Measurements from ENCODE around the gene TMEM239.
"Not testable (repeated sequence)": the region's sequence is repeated elsewhere in the genome, so short reads cannot be mapped to it uniquely, and the experiment has no call there.

TMEM239 gene

DNA sequence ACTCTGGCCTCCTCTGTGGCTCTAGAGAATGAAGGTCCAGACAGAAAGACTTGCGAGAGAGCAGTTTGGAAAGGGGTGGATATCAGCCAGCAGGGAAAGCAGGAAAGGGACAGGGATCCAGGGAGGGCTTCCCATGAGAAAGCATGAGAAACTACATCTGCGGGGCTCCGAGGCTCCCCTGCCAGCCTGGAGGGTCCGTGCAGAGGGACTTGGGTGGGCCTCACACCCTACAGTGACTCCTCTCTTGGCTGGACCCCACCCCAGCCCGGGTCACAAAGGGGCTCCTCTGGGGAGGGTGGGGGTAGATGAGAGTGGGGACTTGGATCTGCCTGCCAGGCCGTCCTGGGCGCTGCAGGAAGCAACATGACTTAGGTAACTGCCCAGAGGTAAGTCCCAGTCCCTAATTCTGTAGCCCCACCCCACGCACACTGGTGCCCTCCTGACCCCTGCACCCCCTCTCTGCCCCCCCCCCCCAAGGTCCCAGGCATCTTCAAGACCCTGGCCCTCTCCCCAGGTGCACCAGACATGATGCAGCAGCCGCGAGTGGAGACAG is at the start of gene TMEM239:
Gene TMEM239 (plus strand): TSS at position 335 of the 553 bp plus-strand sequence. CDS start 191 bp downstream, at position 526.
- DNase-seq (ENCODE audit: low read depth) = no peak

DNA sequence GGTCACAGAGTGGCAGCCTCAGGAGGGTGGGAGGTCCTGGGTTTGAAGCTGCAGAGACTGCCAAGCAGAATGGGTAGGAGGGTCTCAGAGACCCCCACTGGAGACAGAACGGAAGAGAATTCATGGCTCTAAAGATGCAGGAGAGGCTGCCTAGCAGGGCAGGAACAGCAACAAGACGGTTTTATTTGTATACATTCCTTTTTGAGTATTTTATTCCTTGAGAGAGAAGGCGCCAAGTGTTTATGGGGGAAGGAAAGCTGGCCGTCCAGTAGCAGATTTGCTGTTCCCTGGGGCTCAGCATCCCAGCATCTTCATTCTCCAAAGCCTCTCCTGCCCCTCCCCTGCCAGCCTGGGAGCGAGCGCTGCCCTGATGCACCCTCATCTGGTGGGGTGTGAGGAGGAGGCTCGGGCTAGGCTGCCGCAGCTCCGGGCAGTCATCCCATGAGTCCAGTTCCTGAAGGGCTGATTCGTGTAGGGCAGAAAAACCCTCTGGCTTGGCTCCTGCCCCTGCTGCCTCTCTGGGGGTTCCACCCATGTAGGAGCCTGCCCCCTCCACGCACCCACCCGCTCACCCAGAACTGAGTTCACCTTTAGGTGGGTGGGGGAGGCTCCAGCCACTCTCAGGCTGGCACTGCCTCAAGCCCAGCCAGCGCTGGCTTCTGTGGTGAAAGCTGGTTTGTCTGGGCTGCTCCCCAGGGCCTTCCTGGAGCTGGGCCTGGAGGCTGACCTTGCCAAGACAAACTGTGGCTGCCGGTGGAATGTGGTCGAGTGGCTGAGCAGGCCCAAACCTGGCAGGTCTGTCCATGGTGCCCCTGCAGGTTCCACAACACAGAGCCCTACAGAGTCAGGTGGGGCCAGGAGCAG is 48.2 kb upstream of the TMEM239 start:
- DNase-seq (ENCODE audit: low read depth) = no peak

DNA sequence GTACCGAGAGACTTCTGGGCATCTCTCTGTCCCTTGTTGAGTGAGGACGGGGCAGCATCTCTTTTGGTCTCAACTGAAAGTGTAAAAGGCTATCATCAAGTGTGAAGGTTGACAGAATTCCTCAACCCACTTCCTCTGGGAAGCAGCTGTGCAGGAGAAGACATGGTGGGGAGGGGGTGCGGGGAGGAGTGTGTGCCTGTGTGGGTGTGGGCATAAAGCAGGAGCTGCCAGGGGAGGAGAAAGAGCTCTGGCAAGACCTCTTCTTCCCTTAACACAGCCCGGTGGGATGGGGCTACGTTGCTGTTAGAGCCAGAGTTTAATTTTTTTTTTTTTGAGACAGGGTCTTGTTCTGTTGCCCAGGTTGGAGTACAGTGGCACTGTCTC is 47.5 kb upstream of the TMEM239 start:
- DNase-seq (ENCODE audit: low read depth) = no peak

DNA sequence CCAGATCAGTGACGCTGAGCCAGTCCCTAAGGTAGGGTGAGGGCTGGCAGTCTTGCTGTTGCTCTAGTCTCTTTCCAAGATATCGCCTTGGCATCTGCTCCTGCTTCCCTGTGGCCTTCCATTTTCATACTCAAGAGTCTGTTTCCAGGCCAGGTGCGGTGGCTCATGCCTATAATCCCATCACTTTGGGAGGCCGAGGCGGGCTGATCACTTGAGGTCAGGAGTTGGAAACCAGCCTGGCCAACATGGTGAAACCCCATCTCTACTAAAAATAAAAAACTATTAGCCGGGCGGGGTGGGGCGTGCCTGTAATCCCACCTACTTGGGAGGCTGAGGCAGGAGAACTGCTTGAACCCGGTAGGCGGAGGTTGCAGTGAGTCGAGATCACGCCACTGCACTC is 46.1 kb upstream of the TMEM239 start:
- not testable (repeated sequence) for DNase-seq (ENCODE audit: low read depth)

DNA sequence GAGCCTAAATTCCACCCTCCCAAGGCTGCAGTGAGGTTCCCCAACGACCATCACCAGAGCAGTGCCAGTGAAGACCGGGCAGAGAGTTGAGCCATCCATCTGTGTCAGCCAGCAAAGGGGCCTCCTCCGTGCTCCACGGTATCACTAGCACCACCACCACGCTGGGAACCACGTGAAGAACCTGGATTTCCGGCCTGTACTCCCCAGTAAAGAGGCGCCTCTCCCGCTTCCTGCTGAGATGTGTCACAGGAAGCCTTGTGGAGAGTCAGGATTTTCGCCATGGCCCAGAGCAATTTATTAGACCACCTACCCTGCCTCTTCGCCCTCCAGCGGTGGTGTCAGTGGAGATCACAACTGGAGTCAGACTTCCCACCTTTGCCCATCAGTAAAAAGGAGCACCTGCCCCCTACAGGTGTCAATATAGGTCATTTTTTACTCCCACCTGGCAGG is 44.5 kb upstream of the TMEM239 start:
- DNase-seq (ENCODE audit: low read depth) = no peak

DNA sequence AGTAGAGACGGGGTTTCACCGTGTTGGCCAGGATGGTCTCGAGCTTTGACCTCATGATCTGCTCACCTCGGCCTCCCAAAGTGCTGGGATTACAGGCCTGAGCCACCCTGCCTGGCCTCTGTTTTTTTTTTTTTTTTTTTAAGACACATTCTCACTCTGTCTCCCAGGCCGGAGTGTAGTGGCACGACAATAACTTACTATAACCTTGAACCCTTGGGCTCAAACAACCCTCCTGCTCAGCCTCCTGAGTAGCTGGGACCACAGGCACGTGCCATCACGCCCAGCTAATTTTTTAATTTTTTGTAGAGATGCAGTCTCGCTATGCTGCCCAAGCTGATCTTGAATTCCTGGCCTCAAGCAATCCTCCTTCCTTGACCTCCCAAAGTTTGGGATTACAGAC is 42.4 kb upstream of the TMEM239 start:
- DNase-seq (ENCODE audit: low read depth) = no peak

DNA sequence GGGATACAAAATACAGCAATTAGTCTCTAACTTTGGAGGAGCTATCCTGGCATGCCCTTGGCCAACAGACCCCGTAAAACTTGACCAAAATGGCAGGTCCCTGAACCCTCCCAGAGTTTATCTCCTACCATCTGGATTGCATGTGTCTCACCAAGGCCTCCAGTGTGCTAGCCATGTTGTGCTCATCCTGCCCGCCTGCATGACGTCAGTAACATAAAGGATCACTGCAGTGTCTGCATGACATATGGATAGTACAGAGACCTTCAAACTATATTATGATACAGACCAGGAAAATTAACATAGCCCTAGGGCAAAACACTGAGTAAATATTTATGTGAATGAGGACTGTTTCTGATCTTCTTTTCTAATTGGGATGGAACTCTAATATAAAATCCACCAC is 41.0 kb upstream of the TMEM239 start:
- DNase-seq (ENCODE audit: low read depth) = no peak

DNA sequence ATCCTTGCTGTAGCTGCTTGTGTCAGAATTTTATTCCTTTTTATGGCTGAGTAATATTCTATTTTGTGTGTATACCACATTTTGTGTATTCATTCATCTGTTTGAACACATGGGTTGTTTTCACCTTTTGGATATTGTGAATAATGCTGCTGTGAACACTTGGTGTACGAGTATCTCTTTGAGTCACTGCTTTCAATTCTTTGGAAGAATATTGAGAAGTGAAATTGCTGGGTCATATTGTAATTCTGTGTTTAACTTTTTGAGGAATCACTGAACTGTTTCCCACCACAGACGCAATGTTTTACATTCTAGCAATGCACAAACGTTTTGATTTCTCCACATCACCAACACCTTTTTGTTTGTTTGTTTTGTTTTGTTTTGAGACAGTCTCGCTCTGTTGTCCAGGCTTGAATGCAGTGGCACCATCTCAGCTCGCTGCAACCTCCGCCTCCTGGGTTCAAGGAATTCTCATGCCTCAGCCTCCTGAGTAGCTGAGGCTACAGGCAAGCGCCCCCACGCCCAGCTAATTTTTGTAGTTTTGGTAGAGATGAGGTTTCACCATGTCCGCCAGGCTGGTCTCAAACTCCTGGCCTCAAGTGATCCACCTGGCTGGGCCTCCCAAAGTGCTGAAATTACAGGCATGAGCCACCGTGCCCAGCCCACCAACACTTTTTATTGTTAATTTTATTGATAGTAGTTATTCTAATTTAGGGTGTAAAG is 37.4 kb upstream of the TMEM239 start:
- DNase-seq (ENCODE audit: low read depth) = no peak

DNA sequence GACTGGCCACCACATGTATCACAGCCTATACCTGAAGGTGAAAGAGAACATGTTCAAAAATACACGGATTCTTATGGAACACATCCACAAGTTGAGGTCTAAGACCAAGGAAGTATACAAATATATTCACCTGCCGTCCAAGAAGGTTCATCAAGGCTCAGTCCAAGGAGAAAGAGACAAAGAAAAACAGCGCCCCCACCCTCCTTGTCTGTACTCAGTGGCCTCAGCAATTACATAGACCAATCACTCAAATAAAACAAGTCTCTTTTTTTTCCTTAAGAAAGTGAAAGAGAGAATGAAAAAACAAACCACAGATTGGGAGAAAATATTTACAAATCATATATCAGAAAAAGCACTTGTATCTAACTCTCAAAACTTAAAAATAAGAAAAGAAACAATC is 35.2 kb upstream of the TMEM239 start:
- no peak for DNase-seq (ENCODE audit: low read depth)

DNA sequence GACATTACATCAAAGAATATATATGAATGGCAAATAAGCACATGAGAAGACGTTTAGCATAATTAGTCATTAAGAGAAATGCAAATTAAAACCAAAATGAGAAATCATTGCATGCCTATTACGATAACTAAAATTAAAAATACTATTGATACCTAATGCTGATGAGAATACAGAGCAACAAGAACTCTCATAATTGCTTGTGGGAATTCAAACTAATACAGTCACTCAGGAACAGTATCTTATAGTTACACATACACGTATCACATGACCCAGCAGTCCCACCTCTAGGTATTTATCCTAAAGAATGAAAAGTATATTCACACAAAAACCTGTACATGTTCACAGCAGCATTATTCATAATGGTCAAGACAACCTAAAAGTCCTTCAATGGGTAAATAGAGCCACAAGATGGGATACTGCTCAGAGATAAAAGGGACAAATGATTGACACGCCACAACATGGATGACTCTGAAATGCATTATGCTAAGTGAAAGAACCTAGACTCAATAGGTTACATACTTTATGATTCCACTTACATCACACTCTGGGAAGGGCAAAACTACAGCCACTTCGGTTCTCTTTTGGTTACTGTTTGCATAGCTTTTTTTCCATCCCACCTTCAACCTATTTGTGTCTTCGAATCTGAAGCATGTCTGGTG is 32.1 kb upstream of the TMEM239 start:
- no peak for DNase-seq (ENCODE audit: low read depth)

DNA sequence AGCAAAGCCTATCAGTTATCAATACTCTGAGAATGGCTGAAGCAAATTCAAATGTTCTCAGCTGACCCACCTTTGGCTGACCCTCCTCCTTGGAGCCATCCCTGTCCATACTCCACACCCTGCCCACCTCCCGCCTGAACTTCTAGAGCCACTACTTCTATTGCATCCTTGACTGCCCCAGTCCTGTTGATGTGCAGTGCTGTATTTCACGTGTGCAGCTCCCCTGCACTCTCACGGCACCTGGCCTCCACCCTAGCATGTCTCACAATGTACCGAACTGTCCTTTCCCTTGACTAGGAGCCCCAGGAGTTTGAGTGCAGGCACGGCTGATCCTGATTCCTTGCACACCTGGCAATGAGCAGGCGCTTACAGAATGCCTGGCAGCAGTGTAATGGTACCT is 22.7 kb upstream of the TMEM239 start:
- no peak for DNase-seq (ENCODE audit: low read depth)

DNA sequence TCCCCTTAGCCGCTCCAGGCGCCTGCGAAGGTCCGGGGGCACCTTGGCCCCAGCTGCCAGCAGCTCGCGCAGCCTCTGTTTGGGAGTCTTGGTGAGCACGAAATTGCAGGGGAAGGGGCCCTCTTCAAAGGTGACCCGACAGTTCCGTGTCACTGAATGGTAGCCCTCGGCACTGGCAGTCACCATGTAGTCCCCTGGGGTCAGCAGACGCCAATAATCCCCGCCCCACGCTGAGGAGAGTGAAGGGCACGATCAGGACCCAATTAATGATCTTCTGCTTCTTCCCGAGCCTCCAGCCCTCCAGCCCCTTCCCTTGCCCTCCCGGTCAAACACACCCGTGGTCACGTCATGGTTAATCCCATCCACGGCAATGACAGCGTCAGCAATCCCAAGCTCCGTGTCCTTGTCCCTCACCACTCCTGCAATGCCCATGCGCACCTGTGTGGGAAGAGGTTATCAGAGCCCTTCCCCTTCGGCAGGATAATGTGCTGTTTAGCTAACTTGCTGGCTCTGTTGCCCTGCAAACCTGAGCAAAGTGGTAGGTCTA is 21.9 kb upstream of the TMEM239 start:
- DNase-seq (ENCODE audit: low read depth) = no peak

DNA sequence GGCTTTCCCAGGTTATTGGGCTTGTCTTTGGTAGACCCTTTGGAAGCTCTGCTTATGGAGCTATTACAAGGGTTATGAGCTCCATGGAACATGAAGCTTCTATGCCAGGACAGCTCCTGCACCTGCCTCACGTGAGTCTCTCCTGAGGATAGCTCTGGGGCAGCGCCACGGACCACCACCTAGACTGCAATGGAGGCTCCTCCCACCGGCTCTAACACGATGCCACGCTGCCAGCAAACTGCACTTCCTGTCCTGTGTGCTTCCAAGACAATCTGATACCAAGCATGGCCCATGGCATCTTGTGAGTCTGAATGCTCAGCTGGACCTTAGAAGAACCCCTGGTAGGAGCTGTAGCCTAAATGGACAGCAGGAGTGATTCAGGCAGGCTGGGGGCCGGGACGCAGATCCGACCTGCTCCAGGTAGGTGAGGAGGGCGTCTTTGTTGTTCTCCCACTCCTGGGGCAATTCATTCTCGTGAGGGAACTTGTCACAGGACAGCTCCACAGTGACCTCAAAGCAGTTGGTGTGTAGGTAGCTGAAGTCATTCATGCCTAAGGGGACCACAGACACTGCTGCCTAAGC is 21.2 kb upstream of the TMEM239 start:
- DNase-seq (ENCODE audit: low read depth) = no peak

DNA sequence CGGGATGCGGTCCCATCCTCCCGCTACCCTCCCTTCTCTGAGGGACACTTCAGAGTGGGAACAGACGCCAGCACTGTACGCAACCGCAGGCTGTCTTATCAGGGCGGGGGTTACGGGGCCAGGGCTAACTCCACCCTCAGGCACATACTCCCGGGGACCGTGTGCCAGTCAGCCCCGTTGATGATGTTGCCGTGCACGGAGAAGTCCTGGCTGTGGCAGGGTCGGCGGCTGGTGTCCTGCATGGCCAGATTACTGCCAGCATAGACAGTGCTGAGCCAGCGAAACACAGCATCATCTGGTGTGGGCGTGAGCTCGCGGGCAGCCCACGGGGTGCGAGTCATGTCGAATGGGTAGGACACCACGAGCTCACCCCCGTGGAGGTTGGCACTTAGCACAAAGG is 20.7 kb upstream of the TMEM239 start:
- no peak for DNase-seq (ENCODE audit: low read depth)

DNA sequence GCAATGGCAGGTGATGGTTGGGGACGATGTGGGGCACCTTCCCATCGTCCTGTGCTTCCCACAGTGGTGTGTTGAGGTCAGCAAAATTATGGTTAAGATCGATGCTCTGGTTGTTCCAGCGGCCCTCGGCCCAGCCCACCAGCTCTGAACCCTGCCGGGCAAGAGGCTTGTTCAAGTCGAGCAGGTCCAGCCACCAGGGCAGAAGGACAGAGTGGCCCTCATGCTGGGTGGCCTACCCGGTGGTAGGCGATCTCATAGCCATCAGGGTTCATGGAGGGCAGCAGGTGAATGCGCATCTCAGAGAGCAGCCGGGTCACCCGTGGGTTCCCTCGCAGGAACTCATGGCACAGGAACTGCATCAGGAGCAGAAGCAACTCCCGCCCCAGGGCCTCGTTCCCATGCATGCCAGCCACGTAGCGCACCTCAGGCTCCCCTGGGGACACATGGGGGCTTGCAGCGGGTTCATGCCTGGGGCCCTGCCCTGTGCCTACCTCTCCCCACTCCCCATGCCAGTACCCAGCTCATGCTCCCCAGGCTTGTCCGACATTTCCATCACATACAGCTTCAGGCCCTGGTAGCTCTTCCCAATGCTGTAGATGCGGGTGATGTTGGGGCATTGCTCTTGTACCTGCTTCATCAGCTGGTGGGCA is 20.0 kb upstream of the TMEM239 start:
- DNase-seq (ENCODE audit: low read depth) = no peak

DNA sequence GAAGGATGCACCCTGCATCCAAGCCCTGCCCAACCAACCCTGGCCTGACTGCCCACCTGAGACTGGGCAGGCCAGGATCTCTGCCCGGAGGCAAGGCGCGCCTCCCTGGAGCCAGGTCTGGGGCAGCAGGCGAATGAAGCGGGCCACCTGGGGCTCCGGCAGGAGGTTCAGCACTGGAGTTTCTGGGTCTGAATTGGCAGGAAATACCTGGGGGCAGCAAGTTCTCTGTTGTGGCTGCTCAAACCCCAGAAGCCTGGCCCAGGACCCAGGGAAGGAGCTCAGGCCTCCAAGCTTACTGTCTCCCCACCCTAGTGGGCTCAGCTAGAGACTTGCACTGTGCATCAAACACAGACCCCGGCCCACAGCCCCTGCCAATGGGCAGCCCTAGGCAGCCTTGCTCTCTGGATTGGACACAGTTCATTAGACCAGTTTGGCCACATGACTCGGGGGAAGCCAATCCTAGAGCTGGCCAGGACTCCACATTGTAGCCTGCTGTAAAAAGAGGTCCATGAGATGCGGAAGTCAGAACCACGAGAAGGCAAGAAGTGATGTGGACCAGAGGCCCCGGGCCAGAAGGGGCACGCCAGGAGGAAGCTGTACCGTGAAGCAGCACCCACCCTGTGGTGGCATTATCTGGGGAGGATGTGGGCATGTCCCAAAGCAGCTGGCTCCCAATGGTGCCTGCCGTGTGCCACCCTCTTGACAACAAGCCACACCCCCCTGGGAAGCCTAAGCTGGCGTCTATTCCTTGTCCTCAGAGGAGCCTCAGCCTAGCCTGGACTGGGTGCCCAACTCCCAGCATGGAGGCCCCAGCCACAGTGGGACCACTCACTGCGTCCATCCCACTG is 18.8 kb upstream of the TMEM239 start:
- no peak for DNase-seq (ENCODE audit: low read depth)

DNA sequence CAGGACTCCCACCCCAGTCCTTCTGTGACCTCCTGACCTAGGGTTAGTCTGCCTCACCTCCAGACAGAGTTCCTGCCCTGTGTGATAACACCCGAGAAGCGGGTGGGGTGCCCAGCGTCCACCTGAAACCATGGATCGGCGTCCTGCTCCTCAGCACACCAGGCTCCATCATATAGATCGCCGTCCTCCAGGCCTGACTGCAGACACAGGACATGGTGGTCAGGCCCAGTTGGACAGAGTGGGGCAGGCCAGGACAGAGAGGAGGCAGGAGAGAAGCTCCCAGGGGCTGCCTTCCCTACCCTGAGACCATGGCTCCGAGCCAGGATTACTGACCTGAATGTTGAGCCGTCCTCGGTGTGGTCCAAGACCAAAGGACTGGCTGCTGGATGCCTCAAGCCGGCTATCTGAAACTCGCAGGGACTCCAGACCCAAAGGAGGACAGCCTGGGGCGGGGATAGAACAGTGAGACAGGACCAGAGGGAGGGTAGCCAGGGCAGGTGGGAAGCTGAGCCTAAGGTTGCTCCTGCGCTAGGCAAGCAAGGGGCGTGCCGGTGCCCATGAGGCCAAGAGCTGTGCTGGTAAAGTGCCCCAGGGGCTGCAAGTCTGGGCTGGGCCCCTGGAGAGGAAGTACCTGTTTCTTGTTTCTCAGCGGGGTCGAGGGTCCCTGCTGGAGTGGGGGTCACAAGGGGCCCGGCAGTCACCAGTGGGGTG is 17.9 kb upstream of the TMEM239 start:
- DNase-seq (ENCODE audit: low read depth) = no peak

DNA sequence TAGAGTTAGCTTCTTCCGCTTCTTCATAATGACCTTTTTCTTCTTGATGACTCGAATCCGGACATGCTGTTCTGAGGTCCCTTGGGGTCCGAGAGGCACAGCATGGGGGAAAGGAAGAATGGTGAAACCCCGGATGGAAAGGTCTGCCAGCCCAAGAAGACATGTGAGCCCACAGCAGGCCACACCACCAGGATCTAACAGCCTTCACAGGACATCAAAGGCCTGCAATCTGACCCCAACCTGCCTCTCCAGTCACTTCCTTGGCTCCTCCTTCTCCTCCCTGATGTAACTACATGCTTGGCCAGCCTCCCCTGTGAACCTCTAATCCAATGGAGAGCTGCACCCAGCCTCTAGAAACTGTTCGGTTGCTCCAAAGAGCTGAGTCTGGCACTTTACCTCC is 17.4 kb upstream of the TMEM239 start:
- DNase-seq (ENCODE audit: low read depth) = no peak

DNA sequence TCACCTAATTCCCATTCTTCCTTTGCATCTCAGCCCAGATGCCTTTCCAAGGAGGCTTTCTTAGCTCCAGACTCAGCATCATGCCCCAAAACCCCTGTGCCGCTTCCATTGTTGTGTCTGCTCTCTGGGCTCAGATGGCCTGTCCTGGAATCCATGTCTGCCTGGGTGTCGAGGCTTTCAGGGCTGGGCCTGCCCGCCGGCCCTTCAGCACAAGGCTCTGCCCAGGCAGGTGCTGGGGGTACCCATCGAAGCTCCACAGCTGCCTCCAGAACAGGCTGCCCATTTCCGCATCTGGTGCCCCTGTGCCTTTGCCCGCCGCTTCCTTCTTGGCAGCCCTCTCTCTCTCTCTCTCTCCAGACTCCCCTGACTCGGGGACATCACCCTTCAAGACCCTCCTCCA is 16.9 kb upstream of the TMEM239 start:
- no peak for DNase-seq (ENCODE audit: low read depth)
